WI38 (cell line): ENCODE data around the gene HNRNPM.

Experiments used
- H3K4me3 ChIP-seq: 2 replicates; pipeline ENCODE4 v1.5.1; 2011; ENCODE audit warnings: low read depth, mild to moderate bottlenecking, control low read depth, low read length
- CTCF ChIP-seq: IDR thresholded peaks from 2 replicates; pipeline ENCODE4 v1.5.1; 2012; ENCODE audit warnings: low read depth, mild to moderate bottlenecking, control low read depth, low read length

The HNRNPM gene

GRCh38 chr19:8531470-8531869 is 86.7 kb downstream of the HNRNPM start:
- H3K4me3 ChIP-seq: no peak overlapping the region
- no peak for TF ChIP-seq CTCF

GRCh38 chr19:8532225-8532624 is 87.5 kb downstream of the HNRNPM start:
- no peak overlapping the region for H3K4me3 ChIP-seq
- TF ChIP-seq CTCF: no peak

- TF ChIP-seq CTCF: no peak
- H3K4me3 ChIP-seq: no peak overlapping the region
Observed at GRCh38 chr19:8536282-8536681, 91.5 kb downstream of the HNRNPM start.

GRCh38 chr19:8537099-8537498 is 92.3 kb downstream of the HNRNPM start:
- no peak overlapping the region for H3K4me3 ChIP-seq
- TF ChIP-seq CTCF: no peak
